ENCODE measurements around the gene MACROH2A1.

Gene MACROH2A1

DNA sequence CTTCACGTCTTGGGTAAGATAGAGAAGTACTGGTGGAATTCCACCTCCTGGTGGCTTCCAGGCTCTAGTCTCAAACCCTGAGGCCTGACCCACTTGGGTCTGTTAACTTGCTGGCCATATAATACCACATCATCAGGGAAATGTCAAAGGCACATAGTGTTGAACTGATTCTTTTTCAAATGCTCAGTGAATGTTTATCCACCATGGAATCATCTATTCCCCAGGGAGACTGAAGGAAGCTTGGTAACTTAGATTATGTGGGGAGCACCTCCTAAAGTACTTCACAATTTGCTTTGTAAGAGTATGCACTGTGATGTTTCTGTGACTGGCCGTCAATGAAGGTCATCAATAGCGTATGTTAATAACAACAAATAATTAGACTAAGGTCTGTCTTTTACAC, 16.1 kb downstream of the MACROH2A1 start:
- TF ChIP-seq, protein P1, sequence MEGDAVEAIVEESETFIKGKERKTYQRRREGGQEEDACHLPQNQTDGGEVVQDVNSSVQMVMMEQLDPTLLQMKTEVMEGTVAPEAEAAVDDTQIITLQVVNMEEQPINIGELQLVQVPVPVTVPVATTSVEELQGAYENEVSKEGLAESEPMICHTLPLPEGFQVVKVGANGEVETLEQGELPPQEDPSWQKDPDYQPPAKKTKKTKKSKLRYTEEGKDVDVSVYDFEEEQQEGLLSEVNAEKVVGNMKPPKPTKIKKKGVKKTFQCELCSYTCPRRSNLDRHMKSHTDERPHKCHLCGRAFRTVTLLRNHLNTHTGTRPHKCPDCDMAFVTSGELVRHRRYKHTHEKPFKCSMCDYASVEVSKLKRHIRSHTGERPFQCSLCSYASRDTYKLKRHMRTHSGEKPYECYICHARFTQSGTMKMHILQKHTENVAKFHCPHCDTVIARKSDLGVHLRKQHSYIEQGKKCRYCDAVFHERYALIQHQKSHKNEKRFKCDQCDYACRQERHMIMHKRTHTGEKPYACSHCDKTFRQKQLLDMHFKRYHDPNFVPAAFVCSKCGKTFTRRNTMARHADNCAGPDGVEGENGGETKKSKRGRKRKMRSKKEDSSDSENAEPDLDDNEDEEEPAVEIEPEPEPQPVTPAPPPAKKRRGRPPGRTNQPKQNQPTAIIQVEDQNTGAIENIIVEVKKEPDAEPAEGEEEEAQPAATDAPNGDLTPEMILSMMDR (conservative IDR thresholded peaks at IDR 0.05), result no peak
- H3K27ac ChIP-seq, result no peak overlapping the region

DNA sequence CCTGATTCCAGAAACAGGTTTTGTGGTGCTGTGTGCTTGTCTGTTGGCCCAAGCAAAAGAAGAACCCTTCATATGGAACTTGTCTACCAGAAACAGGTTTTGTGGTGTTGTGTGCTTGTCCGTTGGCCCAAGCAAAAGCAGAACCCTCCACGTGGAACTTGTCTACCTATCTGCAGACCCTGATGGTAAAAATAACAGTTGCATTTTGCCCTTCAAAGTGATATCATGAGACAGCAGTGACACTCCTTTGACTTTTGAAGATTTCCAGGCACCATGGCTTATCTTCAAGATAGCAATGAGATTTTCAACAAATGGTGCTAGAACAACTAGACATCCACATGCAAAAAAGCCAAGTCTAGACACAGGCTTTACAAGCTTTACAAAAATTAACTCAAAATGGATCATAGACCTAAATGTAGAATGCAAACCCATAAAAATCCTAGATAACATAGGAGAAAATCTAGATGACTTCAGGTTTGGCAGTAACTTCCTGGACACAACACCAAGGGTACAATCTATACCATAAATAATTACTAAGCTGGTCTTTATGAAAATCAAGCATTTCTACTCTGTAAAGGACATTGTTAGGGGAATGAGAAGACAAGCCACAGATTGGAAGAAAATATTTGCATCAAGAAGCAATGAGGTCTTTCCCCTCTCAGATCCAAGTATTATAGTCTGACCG, 16.8 kb downstream of the MACROH2A1 start:
- TF ChIP-seq, protein P1 (conservative IDR thresholded peaks at IDR 0.05), result no peak
- H3K27ac ChIP-seq, result no peak overlapping the region

DNA sequence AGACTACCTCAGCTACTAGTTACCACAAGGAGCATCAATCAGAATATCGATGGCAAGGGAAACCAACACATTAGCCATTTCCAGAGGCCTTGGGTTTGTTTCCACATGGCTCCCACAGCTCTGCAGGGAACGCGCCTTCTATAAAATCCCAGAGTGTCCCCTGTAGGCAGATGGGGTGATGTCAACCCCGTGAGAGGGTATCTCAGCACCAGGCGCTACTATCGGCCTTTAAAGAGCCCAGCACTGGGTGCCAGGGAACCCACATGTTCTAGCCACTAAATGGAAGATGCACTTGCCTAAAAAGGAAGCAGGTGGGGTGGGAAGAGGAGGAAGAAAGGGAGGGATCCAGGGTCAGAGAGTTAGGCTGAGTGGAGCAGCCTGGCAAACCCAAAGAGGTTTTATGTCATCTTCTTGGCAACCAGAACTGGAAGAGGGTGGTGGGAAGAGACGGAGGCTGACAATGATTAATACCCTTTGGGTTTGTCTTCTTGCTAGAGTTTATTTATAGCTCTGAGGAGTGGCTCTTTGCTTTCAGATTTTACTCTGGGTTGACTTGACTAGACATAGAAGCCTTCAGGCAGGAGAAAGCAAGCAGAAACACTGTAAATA, 19.9 kb downstream of the MACROH2A1 start:
- TF ChIP-seq, protein P1 (conservative IDR thresholded peaks at IDR 0.05), result no peak
- H3K27ac ChIP-seq, result no peak overlapping the region

DNA sequence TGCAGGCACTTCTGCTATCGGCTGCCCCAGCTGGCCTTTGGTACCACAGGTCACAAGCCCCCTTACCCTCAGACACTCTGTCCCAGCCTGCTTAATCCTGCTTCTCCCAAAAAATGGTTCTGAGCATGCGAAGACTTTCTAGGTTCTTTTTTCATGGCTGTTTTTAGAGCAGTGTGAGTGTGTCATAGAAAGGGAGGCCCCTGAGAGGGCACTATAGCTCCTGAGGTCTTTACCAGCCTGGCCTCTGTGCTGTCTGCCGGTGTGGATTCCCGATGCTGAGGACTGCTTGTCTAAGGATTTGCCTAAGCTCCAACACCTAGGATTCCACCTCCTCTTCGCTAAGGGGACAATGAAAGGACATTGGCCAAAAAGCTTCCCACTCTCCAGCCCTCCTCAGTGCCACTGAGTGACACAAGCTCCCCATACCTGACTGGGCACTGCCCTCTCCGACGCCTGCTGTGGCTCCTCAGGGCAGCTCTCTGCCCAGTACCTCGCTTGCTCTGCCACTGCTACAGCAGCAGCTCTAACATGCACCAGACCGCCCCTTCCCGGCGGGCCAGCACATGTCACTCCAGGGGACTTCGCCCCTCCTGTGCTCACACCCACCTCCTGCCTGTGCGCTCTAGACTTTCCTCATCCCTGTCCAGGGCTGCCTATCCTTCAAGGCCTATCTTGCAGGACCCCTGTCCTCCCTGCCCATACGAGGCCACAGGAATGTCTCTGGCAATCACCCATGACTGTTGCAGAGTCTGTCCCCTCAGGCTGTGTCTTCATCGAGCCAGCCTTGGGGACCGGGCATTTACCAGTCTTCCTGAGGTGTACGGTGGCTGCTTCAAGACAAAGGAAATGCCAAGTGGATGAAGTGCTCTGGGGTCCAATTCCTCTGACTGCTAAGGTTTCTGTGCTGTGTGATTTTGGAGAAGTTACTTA, 21.0 kb downstream of the MACROH2A1 start:
- H3K27ac ChIP-seq, result no peak overlapping the region
- TF ChIP-seq, protein P1 (conservative IDR thresholded peaks at IDR 0.05), result no peak

DNA sequence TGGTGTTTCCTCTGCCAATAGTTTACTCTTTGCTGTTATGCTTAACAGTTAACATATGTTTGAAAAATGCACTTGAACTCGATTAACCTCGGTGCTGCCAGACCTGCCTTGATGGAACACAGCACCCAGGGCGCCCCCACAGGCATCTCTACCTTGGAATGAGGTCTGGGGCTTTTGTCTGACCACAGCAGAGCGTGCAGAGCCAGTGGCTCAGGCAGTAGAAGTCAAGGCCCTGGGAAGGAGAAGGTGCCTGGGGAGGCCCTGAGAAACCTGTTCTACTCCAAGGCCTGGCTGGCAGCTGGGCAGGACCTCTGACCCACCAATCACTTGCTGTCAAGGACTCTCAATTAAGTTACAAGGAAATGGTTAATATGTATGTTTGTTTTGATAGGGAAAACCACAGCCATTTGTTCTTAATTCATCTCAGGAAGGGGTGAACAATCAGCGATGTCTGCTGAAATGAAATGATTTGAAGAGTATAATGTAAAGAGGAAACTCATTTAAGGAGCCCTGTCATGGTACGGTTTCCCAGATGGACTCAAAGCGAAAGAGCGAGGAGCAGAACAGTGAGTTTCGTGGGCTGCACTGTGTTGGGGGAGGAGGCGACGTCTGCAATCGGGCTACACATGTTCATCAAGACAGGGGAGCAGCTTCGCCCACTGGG, 21.9 kb downstream of the MACROH2A1 start:
- no peak overlapping the region for H3K27ac ChIP-seq
- TF ChIP-seq, protein P1 (conservative IDR thresholded peaks at IDR 0.05), result no peak

DNA sequence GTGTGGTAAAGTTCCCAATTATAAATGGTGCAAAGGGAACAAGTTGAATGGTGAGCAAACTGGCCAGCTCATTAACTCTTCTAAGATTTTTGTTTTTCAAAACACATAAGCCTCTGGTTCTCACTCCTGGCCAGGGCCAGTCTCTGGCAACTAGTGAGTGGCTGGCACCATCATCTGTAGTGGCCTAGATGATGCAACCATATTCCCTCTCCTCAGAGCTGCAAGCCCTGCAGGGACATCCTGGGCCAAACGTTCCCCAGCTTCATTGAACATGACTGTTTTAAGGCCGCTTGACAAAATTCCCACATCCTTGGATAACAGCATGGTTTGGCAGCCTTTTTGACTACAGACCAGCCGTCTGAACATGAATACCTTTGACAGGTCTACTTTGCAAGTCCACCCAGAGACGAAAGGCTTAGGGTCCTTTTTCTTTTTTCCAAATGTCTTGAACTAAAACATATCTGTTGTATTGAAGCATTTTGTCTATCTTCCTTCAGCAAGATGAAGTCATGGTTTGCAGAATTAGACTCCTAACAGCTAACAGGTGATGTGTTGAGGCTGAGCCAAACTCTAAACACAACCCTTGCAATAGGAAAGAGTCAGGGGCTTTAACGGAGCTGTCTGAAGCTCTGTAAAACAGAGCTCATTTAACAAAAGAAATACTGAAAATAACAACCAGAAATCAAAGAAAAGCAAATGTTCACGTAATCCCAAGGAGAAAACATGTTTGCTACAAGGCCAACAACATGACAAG, 23.8 kb downstream of the MACROH2A1 start:
- no peak overlapping the region for H3K27ac ChIP-seq
- TF ChIP-seq, protein P1 (conservative IDR thresholded peaks at IDR 0.05), result no peak
